ENCODE measurements around the gene CNTLN.

The CNTLN gene, protein sequence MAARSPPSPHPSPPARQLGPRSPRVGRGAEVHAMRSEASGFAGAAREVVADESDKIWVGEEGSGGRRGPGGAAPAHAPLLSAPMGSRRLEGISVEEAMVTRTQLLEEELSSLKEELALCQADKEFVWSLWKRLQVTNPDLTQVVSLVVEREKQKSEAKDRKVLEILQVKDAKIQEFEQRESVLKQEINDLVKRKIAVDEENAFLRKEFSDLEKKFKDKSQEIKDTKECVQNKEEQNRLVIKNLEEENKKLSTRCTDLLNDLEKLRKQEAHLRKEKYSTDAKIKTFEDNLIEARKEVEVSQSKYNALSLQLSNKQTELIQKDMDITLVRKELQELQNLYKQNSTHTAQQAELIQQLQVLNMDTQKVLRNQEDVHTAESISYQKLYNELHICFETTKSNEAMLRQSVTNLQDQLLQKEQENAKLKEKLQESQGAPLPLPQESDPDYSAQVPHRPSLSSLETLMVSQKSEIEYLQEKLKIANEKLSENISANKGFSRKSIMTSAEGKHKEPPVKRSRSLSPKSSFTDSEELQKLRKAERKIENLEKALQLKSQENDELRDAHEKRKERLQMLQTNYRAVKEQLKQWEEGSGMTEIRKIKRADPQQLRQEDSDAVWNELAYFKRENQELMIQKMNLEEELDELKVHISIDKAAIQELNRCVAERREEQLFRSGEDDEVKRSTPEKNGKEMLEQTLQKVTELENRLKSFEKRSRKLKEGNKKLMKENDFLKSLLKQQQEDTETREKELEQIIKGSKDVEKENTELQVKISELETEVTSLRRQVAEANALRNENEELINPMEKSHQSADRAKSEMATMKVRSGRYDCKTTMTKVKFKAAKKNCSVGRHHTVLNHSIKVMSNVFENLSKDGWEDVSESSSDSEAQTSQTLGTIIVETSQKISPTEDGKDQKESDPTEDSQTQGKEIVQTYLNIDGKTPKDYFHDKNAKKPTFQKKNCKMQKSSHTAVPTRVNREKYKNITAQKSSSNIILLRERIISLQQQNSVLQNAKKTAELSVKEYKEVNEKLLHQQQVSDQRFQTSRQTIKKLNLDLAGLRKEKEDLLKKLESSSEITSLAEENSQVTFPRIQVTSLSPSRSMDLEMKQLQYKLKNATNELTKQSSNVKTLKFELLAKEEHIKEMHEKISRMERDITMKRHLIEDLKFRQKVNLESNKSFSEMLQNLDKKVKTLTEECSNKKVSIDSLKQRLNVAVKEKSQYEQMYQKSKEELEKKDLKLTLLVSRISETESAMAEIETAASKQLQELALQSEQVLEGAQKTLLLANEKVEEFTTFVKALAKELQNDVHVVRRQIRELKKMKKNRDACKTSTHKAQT (N-terminal part only)

DNA sequence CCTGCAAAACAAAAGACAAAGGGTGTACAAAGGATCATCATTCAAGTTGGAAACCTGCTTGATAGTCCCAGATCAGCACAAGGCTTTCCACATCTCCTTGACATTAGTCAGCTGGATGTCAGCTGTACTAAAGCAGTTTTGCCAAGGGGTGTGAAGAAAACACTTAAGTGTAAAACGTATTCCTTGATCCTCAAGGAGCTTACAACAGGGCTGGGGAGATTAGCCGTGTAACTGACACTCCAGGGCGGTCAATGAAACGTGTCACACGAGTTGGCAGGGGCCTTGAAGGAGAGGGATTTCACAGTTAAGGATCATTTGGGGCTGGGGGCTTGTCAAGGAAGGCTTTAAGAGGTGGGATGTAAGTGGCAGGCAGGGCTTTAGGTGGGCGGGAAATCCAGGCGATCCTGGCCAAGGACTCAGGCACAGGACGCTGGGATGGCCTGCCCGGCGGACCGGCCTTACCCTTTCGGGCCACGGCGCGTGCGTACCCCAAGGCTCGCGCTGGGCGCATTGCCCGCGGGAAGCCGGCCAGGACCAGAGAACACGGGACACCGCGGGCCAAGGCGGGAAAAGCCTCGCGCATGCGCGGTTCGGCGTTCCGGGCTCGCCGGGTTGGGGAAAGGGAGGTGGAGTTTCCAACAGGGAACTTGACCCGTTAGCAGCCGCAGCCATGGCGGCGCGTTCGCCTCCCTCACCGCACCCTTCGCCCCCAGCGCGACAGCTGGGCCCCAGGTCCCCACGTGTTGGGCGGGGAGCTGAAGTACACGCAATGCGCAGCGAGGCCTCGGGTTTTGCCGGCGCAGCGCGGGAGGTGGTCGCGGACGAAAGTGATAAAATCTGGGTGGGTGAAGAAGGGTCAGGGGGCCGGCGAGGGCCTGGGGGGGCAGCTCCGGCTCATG lies at the start of gene CNTLN:
TSS of gene CNTLN (plus strand) at position 645 of the 899 bp plus-strand sequence. CDS start at position 671, 26 bp downstream.
- DNase-seq (ENCODE audit: low read depth), result no peak

DNA sequence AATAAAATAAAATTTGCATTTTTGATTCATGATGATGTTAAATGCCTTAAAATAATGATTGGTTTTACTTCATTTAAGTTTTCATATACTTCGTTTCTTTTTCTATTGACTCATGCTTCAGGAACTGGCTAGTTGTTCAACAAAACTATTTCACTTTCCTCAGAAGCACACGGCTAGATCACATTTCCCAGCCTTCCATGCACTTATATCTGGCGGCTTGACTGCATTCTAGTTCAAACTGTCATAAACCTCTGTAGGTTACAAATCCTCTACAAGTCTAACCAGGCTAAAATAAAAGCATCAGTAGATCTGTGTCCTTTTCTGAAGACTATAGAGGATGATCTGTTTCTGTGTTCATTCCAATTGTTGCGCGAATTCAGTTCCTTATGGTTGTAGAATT lies 46.3 kb upstream of the CNTLN start:
- no peak for DNase-seq (ENCODE audit: low read depth)

DNA sequence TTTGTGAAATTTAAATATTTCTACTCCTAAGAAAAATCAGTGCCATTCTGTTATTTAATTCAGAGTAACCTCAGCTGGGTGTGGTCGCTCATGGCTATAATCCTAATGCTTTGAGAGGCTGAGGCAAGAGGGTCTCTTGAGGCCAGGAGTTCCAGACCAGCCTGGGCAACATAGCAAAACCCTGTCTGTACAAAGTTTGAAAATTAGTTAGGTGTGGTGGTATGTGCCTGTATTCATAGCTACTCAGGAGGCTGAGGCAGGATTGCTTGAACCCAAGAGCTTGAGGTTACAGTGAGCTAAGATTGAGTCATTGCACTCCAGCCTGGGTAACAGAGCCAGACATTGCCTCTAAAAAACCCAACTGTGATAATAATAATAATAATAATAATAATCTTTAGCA lies 44.8 kb upstream of the CNTLN start:
- no peak for DNase-seq (ENCODE audit: low read depth)

DNA sequence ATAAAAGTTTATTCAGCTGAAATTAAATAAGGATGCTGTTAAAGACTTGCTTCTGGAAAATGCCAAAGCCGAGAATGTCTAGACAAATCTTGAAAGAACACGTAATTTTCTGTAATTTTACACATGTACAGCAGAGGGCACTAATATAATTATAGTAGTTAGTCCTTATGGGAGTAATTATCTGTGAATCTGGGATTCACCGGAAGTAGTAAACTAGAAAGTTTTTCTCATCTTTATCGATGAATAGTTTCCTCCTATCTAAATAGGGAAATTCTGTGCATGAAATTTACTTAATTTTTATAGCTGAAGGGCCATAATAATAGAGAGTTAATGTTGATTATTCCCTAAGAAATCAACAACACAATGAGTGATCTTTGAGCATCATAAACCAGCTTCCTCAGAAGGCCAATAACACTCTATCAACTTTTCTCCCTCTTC lies 18.4 kb upstream of the CNTLN start:
- no peak for DNase-seq (ENCODE audit: low read depth)

DNA sequence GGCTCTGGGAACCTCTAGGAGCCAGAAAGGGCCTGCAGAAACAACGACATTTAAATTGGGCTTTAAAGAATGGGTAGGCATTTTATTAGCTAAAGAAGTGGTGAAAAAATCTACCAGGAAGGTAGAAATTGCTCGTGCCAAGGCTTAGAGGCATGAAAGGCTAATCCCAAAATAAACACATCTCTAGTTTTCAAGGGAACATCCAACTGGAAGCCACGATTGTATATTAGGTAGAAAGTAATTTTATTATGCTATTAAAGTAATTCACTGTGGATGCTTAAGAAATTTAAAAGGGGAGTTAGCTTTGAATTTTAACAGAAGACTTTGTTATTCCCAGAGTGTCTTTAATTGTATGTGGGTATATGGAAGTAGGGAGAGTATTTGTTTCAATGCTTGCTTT lies 17.5 kb upstream of the CNTLN start:
- no peak for DNase-seq (ENCODE audit: low read depth)

DNA sequence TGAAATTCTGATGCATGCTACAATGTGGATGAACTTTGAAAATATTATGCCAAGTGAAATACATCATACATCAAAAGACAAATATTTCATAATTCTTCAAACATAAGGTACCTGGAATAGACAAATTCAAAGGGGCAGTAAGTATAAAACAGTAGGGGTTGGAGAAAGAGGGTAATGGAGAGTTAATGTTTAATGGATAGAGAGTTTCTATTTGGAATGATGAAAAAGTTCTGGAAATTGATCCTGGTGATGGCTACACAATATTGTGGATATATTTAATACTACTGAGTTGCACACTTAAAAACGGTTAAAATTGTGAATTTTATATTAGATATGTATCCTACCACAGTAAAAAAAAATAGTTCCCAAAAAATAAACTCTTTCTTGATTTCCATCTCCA lies 14.6 kb upstream of the CNTLN start:
- no peak for DNase-seq (ENCODE audit: low read depth)

DNA sequence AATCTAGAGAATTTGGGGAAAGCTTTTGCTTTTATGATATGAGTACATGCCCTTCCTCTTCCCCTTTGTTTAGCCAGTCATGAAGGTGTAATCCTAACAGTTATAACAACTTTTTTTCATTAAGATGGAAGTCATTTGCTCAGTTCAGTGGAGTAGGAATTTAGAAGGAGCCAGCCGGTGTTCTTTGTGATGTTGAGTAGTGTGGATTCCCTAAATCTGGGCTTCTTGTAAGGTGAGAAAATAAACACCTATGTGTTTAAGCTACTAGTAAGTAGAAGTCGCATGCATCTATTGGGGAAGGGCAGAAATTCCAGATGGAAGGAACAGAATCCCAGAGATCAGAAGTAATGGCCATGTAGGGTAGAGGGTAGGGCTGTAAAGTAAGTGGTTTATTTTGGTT lies 13.6 kb upstream of the CNTLN start:
- no peak for DNase-seq (ENCODE audit: low read depth)

DNA sequence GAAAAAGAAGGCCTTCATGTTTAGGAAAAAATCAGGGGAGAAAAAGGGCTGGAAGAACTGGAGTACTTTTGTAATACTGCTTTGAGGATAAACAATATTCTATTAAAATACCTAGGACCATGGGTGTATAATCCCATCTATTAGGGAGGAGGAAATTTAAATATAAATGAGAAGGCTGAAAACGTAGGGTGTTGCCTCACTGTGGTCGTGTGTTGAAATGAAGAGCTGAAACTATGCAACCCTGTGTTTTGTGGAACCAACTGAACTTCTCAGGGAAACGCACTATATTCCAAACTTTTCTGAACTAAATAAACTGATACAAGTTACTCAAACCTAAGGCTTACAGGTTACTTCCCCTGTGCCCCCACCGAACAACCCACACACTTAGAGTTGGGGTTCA lies 4.5 kb upstream of the CNTLN start:
- DNase-seq (ENCODE audit: low read depth), result no peak

DNA sequence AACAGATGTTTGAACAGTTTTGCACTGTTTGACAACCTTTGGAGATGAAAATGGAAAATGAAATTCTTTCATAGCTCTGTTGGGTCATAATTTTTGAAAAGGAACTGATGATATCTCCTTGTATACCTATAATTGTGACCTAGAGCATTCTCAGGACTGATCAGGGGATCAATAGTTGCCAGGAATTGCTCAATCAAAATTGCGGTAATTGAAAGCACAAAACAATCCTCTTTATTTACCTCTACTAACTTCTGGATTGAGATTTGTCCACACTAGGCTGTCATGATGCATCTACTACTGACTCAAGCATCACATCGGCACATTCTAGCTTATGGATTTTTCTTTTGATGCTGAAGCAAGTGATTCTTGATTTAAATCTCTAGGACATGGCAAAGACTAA lies 4.1 kb upstream of the CNTLN start:
- no peak for DNase-seq (ENCODE audit: low read depth)

DNA sequence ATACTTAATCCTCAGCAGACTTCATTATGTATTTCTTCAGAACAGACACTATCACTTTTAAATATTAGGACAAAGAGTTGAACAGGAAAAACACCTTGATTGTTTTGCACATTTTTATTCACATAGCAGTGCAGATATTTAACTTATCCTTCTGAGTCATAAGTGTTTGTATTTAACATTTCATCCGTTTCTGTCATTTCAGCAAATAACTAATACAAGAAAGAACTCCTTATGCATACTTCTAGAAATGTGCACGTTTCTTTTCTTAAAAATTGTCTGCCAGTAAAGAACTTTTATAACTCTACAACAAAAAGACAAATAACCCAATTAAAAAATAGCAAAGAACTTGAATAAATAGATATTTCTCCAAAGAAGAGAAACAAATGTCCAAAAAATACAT lies 3.3 kb upstream of the CNTLN start:
- no peak for DNase-seq (ENCODE audit: low read depth)

DNA sequence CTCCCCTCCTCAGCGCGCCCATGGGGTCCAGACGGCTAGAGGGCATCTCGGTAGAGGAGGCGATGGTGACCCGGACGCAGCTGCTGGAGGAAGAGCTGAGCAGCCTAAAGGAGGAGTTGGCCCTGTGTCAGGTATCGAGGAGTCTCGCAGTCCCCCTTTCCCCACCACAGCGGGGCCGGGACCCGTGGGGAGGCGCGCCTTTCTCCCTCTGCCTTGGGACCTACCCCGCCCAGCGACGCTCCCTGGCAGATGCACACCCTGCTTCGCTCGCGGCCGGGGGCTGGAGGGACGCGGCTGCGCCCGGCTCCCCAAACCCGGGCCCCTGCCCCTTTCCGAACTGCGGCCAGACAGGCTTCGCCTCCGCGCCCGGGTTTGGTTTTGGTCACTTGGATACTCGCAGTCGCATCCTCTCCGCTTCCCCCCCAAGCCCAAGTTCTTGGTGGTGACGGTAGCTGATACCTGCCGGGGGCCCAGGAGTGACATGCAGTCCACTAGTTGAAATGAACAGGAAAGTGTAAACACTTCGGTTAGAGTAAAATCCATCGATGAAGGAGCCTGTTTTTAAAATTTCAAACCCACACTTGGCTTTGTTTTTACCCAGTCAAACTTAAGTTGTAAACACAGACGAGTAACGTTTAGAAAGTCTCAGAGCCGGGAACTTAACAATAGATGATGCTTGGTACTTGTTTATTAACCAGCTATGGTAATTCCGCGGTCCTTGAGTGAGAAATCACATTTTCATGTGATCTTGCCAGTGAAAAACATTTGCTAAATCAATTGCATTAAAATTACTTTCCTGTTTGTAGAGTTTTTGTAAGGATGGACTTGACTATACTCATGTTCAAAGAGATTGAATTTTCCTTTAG lies 688 bp downstream of the CNTLN start:
- no peak for DNase-seq (ENCODE audit: low read depth)

DNA sequence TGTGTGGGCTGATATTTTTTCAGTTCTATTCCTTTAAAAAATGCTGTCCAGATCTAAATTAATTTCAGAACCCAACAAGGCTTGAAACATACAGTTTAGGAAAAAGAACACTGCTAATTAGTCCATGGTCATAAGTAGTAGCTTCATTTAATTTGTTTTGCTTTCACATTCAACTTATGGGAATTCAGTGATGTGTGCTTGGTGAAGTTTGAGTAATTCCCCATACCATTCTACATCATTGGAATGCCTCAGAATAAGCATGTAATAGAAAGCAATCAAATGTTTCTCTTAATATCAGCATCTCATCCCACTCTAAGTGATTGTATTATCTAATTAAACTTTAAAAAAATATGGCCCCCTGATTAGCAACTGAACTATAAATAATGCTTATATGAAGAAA lies 2.7 kb downstream of the CNTLN start:
- DNase-seq (ENCODE audit: low read depth), result no peak

DNA sequence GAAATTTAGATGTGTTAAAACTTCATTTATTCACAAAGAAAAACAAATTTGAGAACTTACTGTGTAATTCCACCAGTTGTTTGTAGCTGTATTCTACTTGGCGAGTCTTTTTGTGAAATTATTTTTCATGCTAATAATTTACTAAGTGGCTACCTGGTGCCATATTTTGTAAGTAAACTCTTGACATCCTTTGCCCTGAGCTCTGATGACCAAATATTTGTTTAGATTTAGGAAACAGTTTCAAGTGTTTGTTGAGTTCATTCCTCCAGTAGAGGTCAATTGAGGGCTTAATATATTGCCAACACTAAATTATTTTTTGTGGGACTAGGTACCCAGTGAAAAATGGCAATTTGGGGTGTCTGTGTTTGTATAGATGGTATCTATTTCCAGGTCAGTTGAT lies 3.7 kb downstream of the CNTLN start:
- DNase-seq (ENCODE audit: low read depth), result no peak

DNA sequence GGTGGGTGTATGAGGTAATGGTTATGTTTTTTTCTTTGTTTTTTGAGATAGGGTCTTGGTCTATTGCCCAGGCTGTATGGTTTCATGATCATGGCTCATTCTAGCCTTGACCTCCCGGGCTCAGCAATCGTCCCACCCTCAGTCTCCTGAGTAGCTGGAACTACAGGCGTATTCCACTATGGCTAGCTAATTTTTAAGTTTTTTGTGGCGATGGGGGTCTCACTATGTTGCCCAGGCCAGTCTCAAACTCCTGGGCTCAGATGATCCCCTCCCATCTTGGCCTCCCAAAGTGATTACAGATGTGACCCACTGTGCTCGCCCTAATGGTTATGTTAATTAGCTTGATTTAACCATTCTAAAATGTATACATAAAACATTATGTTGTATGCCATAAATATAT lies 5.6 kb downstream of the CNTLN start:
- DNase-seq (ENCODE audit: low read depth), result no peak

DNA sequence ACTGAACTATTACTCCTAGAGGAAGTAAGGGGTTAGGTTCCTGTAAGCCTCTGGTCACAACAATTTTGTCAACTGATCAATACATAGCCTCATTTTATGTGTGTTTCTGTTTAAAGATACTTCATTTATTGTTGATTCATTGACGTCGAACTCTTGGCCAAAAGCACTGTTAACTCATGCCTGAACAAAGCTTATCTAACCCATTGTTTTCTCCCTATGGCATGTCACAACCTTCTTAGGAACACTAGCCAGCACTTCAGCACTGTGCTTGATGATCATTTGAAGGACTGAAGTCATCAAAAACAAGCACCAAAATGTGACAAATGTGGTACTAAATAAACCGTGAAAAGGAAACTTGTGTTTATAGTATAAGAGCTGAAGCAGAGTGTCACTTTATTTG lies 13.5 kb downstream of the CNTLN start:
- DNase-seq (ENCODE audit: low read depth), result no peak

DNA sequence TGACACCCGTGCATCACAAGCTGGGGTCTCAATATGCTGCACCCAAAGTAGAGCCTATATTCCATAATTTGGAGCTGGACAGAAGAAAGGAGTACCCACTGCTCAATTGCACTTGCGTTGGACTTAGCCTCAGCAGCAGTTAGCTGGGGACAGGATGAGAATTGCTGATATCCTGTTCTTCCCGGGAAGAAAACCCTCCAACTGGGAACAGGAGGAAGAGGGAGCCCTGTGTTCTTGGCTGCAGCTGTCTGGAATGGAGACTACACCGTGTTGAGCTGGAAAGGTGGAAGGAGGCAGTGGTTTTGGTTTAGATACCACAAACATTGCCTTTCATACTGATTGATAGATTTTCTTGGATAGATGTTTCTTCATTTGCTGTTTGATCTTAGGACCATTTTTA lies 24.6 kb downstream of the CNTLN start:
- DNase-seq (ENCODE audit: low read depth), result no peak

DNA sequence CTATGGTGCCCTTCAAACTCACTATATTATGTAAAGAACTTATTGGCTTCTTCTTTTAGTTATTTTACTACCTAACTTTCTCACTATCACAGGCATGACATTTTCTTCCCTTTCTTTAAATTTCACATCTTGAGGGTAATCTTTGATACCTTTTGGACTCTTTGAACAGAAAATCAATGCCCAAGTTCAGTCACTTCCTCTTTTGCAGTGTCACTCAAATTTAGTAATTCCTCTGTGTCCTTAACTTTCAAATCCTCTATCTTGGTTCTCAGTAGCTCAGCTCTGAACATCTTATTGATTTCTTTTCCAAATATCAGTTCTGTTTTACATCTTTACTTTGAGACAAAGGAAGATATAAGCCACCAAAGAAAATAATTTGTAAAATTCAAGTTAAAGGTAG lies 25.5 kb downstream of the CNTLN start:
- DNase-seq (ENCODE audit: low read depth), result no peak

DNA sequence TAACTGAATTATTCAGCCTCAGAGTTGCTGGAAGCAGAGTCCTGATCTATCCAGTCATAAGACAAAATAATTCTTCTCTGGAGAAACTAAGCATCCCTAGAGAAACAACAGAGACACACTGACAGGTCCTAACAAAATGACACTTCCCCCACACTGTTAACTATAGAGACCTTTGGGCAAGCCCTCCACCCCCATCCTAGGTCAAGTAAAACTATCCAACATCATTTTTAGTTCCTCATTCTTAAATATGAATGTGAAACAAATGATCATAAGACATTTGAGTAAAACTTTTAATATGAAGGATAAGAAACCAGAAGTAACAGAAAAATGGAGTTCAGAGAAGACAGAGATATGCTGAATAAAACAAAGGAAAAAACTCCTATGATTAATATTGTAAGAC lies 30.9 kb downstream of the CNTLN start:
- DNase-seq (ENCODE audit: low read depth), result no peak

DNA sequence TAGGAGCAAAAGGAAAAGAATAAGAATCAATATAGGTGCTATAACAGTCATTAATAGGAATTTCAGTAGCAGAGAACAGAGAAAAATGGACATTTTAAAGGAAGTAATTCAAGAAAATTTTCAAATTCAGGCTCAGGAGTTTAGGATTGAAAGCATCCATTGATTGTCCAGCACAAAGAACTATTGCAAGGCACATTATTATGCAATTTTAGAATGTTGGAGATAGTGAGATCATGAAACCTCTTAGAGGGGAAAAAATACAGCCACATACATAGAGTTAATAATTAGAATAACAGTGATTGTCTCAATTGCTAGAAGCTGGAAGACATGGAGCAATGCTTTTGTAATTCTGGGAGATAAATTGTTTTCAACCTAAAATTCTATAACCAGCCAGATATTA lies 31.5 kb downstream of the CNTLN start:
- DNase-seq (ENCODE audit: low read depth), result no peak
